ENCODE measurements around the gene LGALS7B.
"Not testable (repeated sequence)": the region's sequence is repeated elsewhere in the genome, so short reads cannot be mapped to it uniquely, and the experiment has no call there.

GRCh38 chr19:38782212-38782611 is 6.8 kb upstream of the LGALS7B start:
- TF ChIP-seq CTCF (IDR thresholded peaks at IDR 0.05 in 2 of 3, conservative IDR thresholded peaks at IDR 0.05 in 1 of 3; ENCODE audit: control insufficient read depth in 2 of 3, extremely low read depth in 1 of 3, insufficient read depth in 1 of 3, low read depth in 3 of 3, low read length in 3 of 3); TARDBP (IDR thresholded peaks at IDR 0.05; ENCODE audit: borderline replicate concordance); IKZF1 (conservative IDR thresholded peaks at IDR 0.05); NRF1 (conservative IDR thresholded peaks at IDR 0.05; ENCODE audit: low read depth, low read length); ZZZ3 (IDR thresholded peaks at IDR 0.05; ENCODE audit: control insufficient read depth, insufficient read length, low read depth); KAT2A (conservative IDR thresholded peaks at IDR 0.05; ENCODE audit: control insufficient read depth, low read depth, low read length); POLR2AphosphoS5 (IDR thresholded peaks at IDR 0.05; ENCODE audit: low read length); HDAC2 (IDR thresholded peaks at IDR 0.05); SMAD1 (IDR thresholded peaks at IDR 0.05; ENCODE audit: low read depth, partially characterized antibody); EZH2 (IDR thresholded peaks at IDR 0.05; ENCODE audit: borderline replicate concordance, control insufficient read depth, low read depth, low read length); CBX5 (IDR thresholded peaks at IDR 0.05; ENCODE audit: low read depth); CREB1 (IDR thresholded peaks at IDR 0.05; ENCODE audit: low read depth): not testable (repeated sequence)
- TF ChIP-seq, protein P1, sequence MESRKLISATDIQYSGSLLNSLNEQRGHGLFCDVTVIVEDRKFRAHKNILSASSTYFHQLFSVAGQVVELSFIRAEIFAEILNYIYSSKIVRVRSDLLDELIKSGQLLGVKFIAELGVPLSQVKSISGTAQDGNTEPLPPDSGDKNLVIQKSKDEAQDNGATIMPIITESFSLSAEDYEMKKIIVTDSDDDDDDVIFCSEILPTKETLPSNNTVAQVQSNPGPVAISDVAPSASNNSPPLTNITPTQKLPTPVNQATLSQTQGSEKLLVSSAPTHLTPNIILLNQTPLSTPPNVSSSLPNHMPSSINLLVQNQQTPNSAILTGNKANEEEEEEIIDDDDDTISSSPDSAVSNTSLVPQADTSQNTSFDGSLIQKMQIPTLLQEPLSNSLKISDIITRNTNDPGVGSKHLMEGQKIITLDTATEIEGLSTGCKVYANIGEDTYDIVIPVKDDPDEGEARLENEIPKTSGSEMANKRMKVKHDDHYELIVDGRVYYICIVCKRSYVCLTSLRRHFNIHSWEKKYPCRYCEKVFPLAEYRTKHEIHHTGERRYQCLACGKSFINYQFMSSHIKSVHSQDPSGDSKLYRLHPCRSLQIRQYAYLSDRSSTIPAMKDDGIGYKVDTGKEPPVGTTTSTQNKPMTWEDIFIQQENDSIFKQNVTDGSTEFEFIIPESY (IDR thresholded peaks at IDR 0.05): not testable (repeated sequence)
- TF ChIP-seq, protein P2, sequence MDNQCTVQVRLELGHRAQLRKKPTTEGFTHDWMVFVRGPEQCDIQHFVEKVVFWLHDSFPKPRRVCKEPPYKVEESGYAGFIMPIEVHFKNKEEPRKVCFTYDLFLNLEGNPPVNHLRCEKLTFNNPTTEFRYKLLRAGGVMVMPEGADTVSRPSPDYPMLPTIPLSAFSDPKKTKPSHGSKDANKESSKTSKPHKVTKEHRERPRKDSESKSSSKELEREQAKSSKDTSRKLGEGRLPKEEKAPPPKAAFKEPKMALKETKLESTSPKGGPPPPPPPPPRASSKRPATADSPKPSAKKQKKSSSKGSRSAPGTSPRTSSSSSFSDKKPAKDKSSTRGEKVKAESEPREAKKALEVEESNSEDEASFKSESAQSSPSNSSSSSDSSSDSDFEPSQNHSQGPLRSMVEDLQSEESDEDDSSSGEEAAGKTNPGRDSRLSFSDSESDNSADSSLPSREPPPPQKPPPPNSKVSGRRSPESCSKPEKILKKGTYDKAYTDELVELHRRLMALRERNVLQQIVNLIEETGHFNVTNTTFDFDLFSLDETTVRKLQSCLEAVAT (IDR thresholded peaks at IDR 0.05): not testable (repeated sequence)

Measured in GM12878 (cell line).